ENCODE results near the gene CMTM4. TPM values are rescaled to one million over a fixed set of nuclear protein-coding genes. Genes with fewer than 3 reads are reported as not detected.

The CMTM4 gene
- polyA plus RNA-seq, 1 of the 3 experiments (the other 2 are of a cell fraction): 21.7 TPM

- WGBS (ENCODE audit: low lambda C conversion rate): 91% methylated on average over 1 of the region's 1 CpG
- Histone ChIP-seq H3K79me2 (ENCODE audit: insufficient read depth) (peaks cover 32% of the 10 kb centered on the region), H3K36me3 (replicated peaks in 1 of 2; ENCODE audit: control insufficient read depth in 1 of 2, insufficient read depth in 2 of 2, low read length in 1 of 2) (no peaks in the 10 kb centered on the region), H3F3A (replicated peaks; ENCODE audit: insufficient read depth) (peaks cover 10% of the 10 kb centered on the region), H3K9ac (no peak overlapping the region), H3K27me3 (ENCODE audit: insufficient read depth) (no peaks in the 10 kb centered on the region), H3K27ac (ENCODE audit: low read depth in 2 of 2, low read length in 1 of 2) (peak overlapping the region in 1 of 2 experiments; percentile 34; a peak in 2 of 4 replicates), H3K4me3 (ENCODE audit: low read depth in 2 of 2, low read length in 1 of 2) (no peak overlapping the region), H3K4me1 (ENCODE audit: control insufficient read depth in 1 of 2, insufficient read depth in 2 of 2, low read depth in 1 of 2, low read length in 1 of 2) (0 out of 4 replicates have a peak, but pooled peaks cover 0 to 5% of the 10 kb centered on the region in 2 experiments), H3K4me2 (no peak overlapping the region), H3K9me3 (no peaks in the 10 kb centered on the region), H2AFZ (ENCODE audit: low read depth) (no peak overlapping the region), H3K9me2 (no peaks in the 10 kb centered on the region), H4K20me1 (ENCODE audit: insufficient read depth) (no peaks in the 10 kb centered on the region)
- TF ChIP-seq RAD21 (IDR thresholded peaks at IDR 0.05; ENCODE audit: low read length) (no peak), RFX5 (IDR thresholded peaks at IDR 0.05; ENCODE audit: low read length) (no peak), PBX3 (IDR thresholded peaks at IDR 0.05) (no peak), GATA2 (CRISPR knock-in tag; IDR thresholded peaks at IDR 0.05) (no peak), FOXJ3 (CRISPR knock-in tag; IDR thresholded peaks at IDR 0.05) (no peak), EP300 (IDR thresholded peaks at IDR 0.05; ENCODE audit: borderline replicate concordance in 1 of 2, low read depth in 1 of 2, low read length in 1 of 2) (no peak), MXI1 (IDR thresholded peaks at IDR 0.05; ENCODE audit: low read depth, low read length) (no peak), TCF12 (IDR thresholded peaks at IDR 0.05) (no peak), CTCF (IDR thresholded peaks at IDR 0.05) (no peak), SIN3A (IDR thresholded peaks at IDR 0.05; ENCODE audit: borderline replicate concordance, low read depth, low read length) (no peak), TEAD4 (IDR thresholded peaks at IDR 0.05; ENCODE audit: borderline replicate concordance, insufficient read depth) (no peak), FOSL2 (IDR thresholded peaks at IDR 0.05; ENCODE audit: borderline replicate concordance, low read depth) (no peak), TAF1 (IDR thresholded peaks at IDR 0.05; ENCODE audit: borderline replicate concordance, low read depth, low read length) (no peak), NFIC (IDR thresholded peaks at IDR 0.05; ENCODE audit: borderline replicate concordance) (no peak)
- TF ChIP-seq, protein P1, sequence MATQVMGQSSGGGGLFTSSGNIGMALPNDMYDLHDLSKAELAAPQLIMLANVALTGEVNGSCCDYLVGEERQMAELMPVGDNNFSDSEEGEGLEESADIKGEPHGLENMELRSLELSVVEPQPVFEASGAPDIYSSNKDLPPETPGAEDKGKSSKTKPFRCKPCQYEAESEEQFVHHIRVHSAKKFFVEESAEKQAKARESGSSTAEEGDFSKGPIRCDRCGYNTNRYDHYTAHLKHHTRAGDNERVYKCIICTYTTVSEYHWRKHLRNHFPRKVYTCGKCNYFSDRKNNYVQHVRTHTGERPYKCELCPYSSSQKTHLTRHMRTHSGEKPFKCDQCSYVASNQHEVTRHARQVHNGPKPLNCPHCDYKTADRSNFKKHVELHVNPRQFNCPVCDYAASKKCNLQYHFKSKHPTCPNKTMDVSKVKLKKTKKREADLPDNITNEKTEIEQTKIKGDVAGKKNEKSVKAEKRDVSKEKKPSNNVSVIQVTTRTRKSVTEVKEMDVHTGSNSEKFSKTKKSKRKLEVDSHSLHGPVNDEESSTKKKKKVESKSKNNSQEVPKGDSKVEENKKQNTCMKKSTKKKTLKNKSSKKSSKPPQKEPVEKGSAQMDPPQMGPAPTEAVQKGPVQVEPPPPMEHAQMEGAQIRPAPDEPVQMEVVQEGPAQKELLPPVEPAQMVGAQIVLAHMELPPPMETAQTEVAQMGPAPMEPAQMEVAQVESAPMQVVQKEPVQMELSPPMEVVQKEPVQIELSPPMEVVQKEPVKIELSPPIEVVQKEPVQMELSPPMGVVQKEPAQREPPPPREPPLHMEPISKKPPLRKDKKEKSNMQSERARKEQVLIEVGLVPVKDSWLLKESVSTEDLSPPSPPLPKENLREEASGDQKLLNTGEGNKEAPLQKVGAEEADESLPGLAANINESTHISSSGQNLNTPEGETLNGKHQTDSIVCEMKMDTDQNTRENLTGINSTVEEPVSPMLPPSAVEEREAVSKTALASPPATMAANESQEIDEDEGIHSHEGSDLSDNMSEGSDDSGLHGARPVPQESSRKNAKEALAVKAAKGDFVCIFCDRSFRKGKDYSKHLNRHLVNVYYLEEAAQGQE (IDR thresholded peaks at IDR 0.05; ENCODE audit: low read depth, low read length): no peak
- DNase-seq: no peak
- ChIA-PET POLR2A (no interaction called here), CTCF (interaction anchor here (1.3 kb wide), 1 partner anchor 276 kb away, joined by 3 read pairs; no protein-coding TSS in a partner anchor)
Observed at GRCh38 chr16:66682271-66682670, 14.3 kb downstream of the CMTM4 start.
